ENCODE results near the gene PAX5.

PAX5 gene

GRCh38 chr9:36900136-36900855 lies 133.8 kb downstream of the PAX5 start:
- no peak for TF ChIP-seq JUND (IDR thresholded peaks at IDR 0.05; ENCODE audit: low read depth)
- in situ Hi-C loops (cut with HindIII; ENCODE audit: low pct_unique_long_range_greater_than_20kb, low sequenced_read_pairs): no loop called here

GRCh38 chr9:36899406-36899805 lies 134.7 kb downstream of the PAX5 start:
- DNase-seq (ENCODE audit: low read depth in 1 of 2, low spot score in 1 of 2): no peak
- in situ Hi-C loops (cut with HindIII; ENCODE audit: low pct_unique_long_range_greater_than_20kb, low sequenced_read_pairs): no loop called here
- TF ChIP-seq JUND (IDR thresholded peaks at IDR 0.05; ENCODE audit: low read depth): no peak

More at GRCh38 chr9:36900136-36900855, 133.8 kb downstream of the PAX5 start:
- DNase-seq (ENCODE audit: low read depth in 1 of 2, low spot score in 1 of 2): no peak

DNA sequence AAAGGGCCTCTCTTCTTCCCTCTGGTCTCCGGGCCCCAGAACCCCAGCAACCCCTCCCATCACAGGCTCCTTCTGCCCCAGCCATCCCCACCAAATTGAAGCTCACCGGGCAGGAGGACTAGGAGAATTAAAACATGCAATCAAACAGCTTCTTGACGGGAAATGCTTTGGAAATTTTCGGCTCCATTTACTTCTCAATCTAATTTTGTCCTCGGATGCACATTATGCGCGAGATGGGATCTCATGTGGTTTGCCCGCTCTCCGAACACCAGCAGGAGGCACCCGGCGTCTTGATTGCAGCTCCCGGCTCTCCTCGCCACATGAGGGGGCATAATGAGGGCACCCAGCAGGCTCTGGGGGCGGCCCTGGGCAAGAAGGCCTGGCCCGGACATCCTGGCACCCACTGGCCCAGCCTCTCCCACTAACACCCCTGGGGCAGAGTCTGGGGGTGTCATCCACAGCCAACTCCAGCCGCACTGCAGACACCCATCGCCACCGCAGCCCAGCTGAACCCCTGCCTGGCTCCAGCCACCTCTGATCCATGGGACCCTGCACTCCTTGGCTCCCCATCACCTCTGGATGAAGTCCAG lies 135.5 kb downstream of the PAX5 start:
- in situ Hi-C loops (cut with HindIII; ENCODE audit: low pct_unique_long_range_greater_than_20kb, low sequenced_read_pairs): no loop called here
- TF ChIP-seq JUND (IDR thresholded peaks at IDR 0.05; ENCODE audit: low read depth): no peak
- DNase-seq (ENCODE audit: low read depth in 1 of 2, low spot score in 1 of 2): no peak

- DNase-seq (ENCODE audit: low read depth in 1 of 2, low spot score in 1 of 2): no peak
- TF ChIP-seq JUND (IDR thresholded peaks at IDR 0.05; ENCODE audit: low read depth): no peak
- in situ Hi-C loops (cut with HindIII; ENCODE audit: low pct_unique_long_range_greater_than_20kb, low sequenced_read_pairs): no loop called here
Measured at GRCh38 chr9:36897478-36897877, 136.6 kb downstream of the PAX5 start.

- DNase-seq (ENCODE audit: low read depth in 1 of 2, low spot score in 1 of 2): no peak
- in situ Hi-C loops (cut with HindIII; ENCODE audit: low pct_unique_long_range_greater_than_20kb, low sequenced_read_pairs): no loop called here
- no peak for TF ChIP-seq JUND (IDR thresholded peaks at IDR 0.05; ENCODE audit: low read depth)
Measured at GRCh38 chr9:36897019-36897418, 137.0 kb downstream of the PAX5 start.

- peak in 1 of 2 experiments; percentile 9 for DNase-seq (ENCODE audit: low read depth in 1 of 2, low spot score in 1 of 2)
- TF ChIP-seq JUND (IDR thresholded peaks at IDR 0.05; ENCODE audit: low read depth): no peak
- in situ Hi-C loops (cut with HindIII; ENCODE audit: low pct_unique_long_range_greater_than_20kb, low sequenced_read_pairs): no loop called here
Measured at GRCh38 chr9:36896296-36896695, 137.8 kb downstream of the PAX5 start.

- in situ Hi-C loops (cut with HindIII; ENCODE audit: low pct_unique_long_range_greater_than_20kb, low sequenced_read_pairs): no loop called here
- TF ChIP-seq JUND (IDR thresholded peaks at IDR 0.05; ENCODE audit: low read depth): no peak
- DNase-seq (ENCODE audit: low read depth in 1 of 2, low spot score in 1 of 2): no peak
Measured at GRCh38 chr9:36895744-36896260, 138.3 kb downstream of the PAX5 start.

- TF ChIP-seq JUND (IDR thresholded peaks at IDR 0.05; ENCODE audit: low read depth): no peak
- in situ Hi-C loops (cut with HindIII; ENCODE audit: low pct_unique_long_range_greater_than_20kb, low sequenced_read_pairs): no loop called here
- DNase-seq (ENCODE audit: low read depth in 1 of 2, low spot score in 1 of 2): no peak
Measured at GRCh38 chr9:36894695-36895310, 139.3 kb downstream of the PAX5 start.

GRCh38 chr9:36893911-36894310 lies 140.2 kb downstream of the PAX5 start:
- in situ Hi-C loops (cut with HindIII; ENCODE audit: low pct_unique_long_range_greater_than_20kb, low sequenced_read_pairs): no loop called here
- no peak for TF ChIP-seq JUND (IDR thresholded peaks at IDR 0.05; ENCODE audit: low read depth)

DNA sequence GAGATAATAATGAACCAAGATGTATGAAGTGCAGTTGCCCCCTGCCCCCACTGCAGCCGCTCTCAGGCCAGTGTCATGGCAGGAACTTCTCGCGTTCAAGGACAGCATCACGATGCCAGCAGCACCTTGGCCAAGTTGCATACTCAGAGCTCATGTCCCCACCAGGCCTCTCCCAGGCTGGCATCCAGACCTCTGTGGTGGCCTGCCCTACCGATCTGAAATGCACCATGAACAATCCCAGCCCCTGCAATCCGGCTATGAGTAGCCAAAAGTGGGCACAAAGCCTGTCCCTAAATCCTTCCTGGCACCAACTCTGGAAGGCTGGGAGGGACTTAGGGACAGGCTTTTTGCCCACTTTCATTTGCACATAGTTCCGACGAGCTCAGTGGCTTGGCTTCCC lies 140.9 kb downstream of the PAX5 start:
- DNase-seq (ENCODE audit: low read depth in 1 of 2, low spot score in 1 of 2): no peak
- no peak for TF ChIP-seq JUND (IDR thresholded peaks at IDR 0.05; ENCODE audit: low read depth)
- in situ Hi-C loops (cut with HindIII; ENCODE audit: low pct_unique_long_range_greater_than_20kb, low sequenced_read_pairs): no loop called here

More at GRCh38 chr9:36893911-36894310, 140.2 kb downstream of the PAX5 start:
- DNase-seq (ENCODE audit: low read depth in 1 of 2, low spot score in 1 of 2): no peak

- no peak for DNase-seq (ENCODE audit: low read depth in 1 of 2, low spot score in 1 of 2)
- no peak for TF ChIP-seq JUND (IDR thresholded peaks at IDR 0.05; ENCODE audit: low read depth)
- in situ Hi-C loops (cut with HindIII; ENCODE audit: low pct_unique_long_range_greater_than_20kb, low sequenced_read_pairs): no loop called here
Measured at GRCh38 chr9:36892279-36892678, 141.8 kb downstream of the PAX5 start.

DNA sequence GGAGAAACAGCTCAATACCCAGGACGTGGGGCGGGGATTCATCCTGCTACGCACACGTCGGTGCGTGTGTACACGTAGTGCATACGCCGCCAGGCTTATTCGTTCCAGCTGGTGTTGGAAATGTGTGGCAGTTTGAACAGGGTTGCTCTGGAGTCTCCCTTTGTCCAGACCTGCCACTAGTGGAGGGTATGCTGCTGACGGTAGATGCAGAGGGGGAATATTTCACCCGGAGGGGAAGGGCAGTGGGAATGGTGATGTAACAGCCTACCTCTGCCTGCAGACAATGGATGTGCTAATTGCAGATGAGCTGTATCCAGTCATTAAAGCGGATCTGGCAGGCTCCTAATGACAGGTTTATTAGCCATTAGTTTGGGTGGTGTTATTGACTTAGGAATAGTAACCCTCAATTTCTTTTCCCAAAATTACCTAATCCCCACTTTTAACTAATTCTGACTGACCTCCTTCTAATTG lies 142.7 kb downstream of the PAX5 start:
- no peak for DNase-seq (ENCODE audit: low read depth in 1 of 2, low spot score in 1 of 2)
- TF ChIP-seq JUND (IDR thresholded peaks at IDR 0.05; ENCODE audit: low read depth): no peak
- in situ Hi-C loops (cut with HindIII; ENCODE audit: low pct_unique_long_range_greater_than_20kb, low sequenced_read_pairs): no loop called here

GRCh38 chr9:36889844-36890243 lies 144.2 kb downstream of the PAX5 start:
- in situ Hi-C loops (cut with HindIII; ENCODE audit: low pct_unique_long_range_greater_than_20kb, low sequenced_read_pairs): no loop called here
- no peak for TF ChIP-seq JUND (IDR thresholded peaks at IDR 0.05; ENCODE audit: low read depth)
- DNase-seq (ENCODE audit: low read depth in 1 of 2, low spot score in 1 of 2): no peak
